Kidney epithelial cell (primary cell): Measurements from ENCODE around the gene GPR15. TPM values are rescaled to one million over a fixed set of nuclear protein-coding genes. Genes with fewer than 3 reads are reported as not detected.

Experiments used
- DNase-seq: peaks from one replicate; pipeline ENCODE4 v3.0.0-alpha.2; 2010; ENCODE audit warnings: low read depth
- H3K27me3 ChIP-seq: 2 replicates; pipeline ENCODE4 v1.6.0; 2011; ENCODE audit warnings: low read length; ENCODE audit not compliant: control insufficient read depth, insufficient read depth
- H3K36me3 ChIP-seq: 2 replicates; pipeline ENCODE4 v1.5.1; 2011; ENCODE audit warnings: low read length; ENCODE audit not compliant: control insufficient read depth, insufficient read depth
- H3K4me3 ChIP-seq: 2 replicates; pipeline ENCODE4 v1.5.1; 2011; ENCODE audit warnings: low read depth, mild to moderate bottlenecking, control low read depth, low read length
- CTCF ChIP-seq: IDR thresholded peaks from 2 replicates; pipeline ENCODE4 v1.5.1; 2011; ENCODE audit warnings: mild to moderate bottlenecking, moderate library complexity, low read length, control low read depth, inconsistent platforms; ENCODE audit not compliant: insufficient read depth, poor library complexity, severe bottlenecking
- total RNA-seq: library from RNA; depleted of rRNA; stranded (reverse); fragments of >200 nt; gene quantifications from 2 replicates; pipeline ENCODE4 v1.2.3, GENCODE V29; 2015

GPR15 gene
- total RNA-seq, 1 donor from 2014 or later: not detected

GRCh38 chr3:98522544-98523281 lies 9.1 kb upstream of the GPR15 start, which contains the start of gene CLDND1:
Gene CLDND1 (minus strand): TSS chr3:98522902. CDS start chr3:98521424, 1,478 bp downstream.
- no peaks in the 10 kb centered on the region for H3K36me3 ChIP-seq
- peak within 1 kb of the TSS; percentile 72 for H3K4me3 ChIP-seq
- H3K27me3 ChIP-seq: no peaks in the 10 kb centered on the region
- DNase-seq: peak; percentile 84
- TF ChIP-seq CTCF: no peak

- Histone ChIP-seq H3K4me3 (no peak overlapping the region), H3K27me3 (no peaks in the 10 kb centered on the region), H3K36me3 (no peaks in the 10 kb centered on the region)
- no peak for DNase-seq
- no peak for TF ChIP-seq CTCF
Measured at GRCh38 chr3:98525494-98525893, 6.3 kb upstream of the GPR15 start.

GRCh38 chr3:98528474-98529346 lies 3.1 kb upstream of the GPR15 start:
- TF ChIP-seq CTCF: no peak
- Histone ChIP-seq H3K27me3 (no peaks in the 10 kb centered on the region), H3K4me3 (no peak overlapping the region), H3K36me3 (no peaks in the 10 kb centered on the region)
- DNase-seq: no peak

- H3K4me3 ChIP-seq: no peak overlapping the region
- no peak for TF ChIP-seq CTCF
- H3K27me3 ChIP-seq: no peaks in the 10 kb centered on the region
- H3K36me3 ChIP-seq: no peaks in the 10 kb centered on the region
- DNase-seq: no peak
Measured at GRCh38 chr3:98529856-98530459, 1.8 kb upstream of the GPR15 start.

- H3K4me3 ChIP-seq: no peak overlapping the region
- no peaks in the 10 kb centered on the region for H3K36me3 ChIP-seq
- no peak for TF ChIP-seq CTCF
- no peak for DNase-seq
- no peaks in the 10 kb centered on the region for H3K27me3 ChIP-seq
Measured at GRCh38 chr3:98530676-98531075, 1.1 kb upstream of the GPR15 start.
